Mesendoderm (in vitro differentiated cells): ENCODE data around the gene EPHA3. TPM values are rescaled to one million over a fixed set of nuclear protein-coding genes. Genes with fewer than 3 reads are reported as not detected.
A peak's percentile ranks its signal among the peaks of the same experiment; 100 is the strongest.

ENCODE experiments used
- DNase-seq: peaks from one replicate; pipeline ENCODE4 v3.0.0; 2013
- H2AK5ac ChIP-seq: 2 replicates; pipeline ENCODE4 v1.6.1; 2013; ENCODE audit warnings: low read length, inconsistent platforms
- H2BK120ac ChIP-seq: 2 replicates; pipeline ENCODE4 v1.6.1; 2013; ENCODE audit warnings: low read depth, mild to moderate bottlenecking, low read length, moderate library complexity, mixed read lengths
- H2BK15ac ChIP-seq: replicated peaks from 2 replicates; pipeline ENCODE4 v1.6.1; 2013; ENCODE audit warnings: low read depth, mild to moderate bottlenecking, moderate library complexity
- H2BK5ac ChIP-seq: 2 replicates; pipeline ENCODE4 v1.6.1; 2013; ENCODE audit warnings: low read length, inconsistent platforms
- H3K18ac ChIP-seq: 2 replicates; pipeline ENCODE4 v1.6.1; 2013; ENCODE audit warnings: mild to moderate bottlenecking, low read length, mixed read lengths
- H3K23ac ChIP-seq: one replicate; pipeline ENCODE4 v1.6.1; 2013; ENCODE audit warnings: low read length
- H3K27ac ChIP-seq: 2 replicates; pipeline ENCODE4 v1.5.1; 2013; ENCODE audit warnings: low read depth, mild to moderate bottlenecking, inconsistent platforms, low read length, moderate library complexity
- H3K27me3 ChIP-seq: 2 replicates; pipeline ENCODE4 v1.6.1; 2013; ENCODE audit warnings: low read length, control low read depth, mild to moderate bottlenecking, inconsistent platforms; ENCODE audit not compliant: insufficient read depth, poor library complexity
- H3K36me3 ChIP-seq: 2 replicates; pipeline ENCODE4 v1.6.1; 2013; ENCODE audit warnings: low read length, inconsistent platforms; ENCODE audit not compliant: control insufficient read depth, insufficient read depth
- H3K4ac ChIP-seq: one replicate; pipeline ENCODE4 v1.6.1; 2013; ENCODE audit warnings: low read depth, mild to moderate bottlenecking, low read length, moderate library complexity
- H3K4me1 ChIP-seq: 2 replicates; pipeline ENCODE4 v1.6.1; 2013; ENCODE audit warnings: low read depth, low read length, inconsistent platforms; ENCODE audit not compliant: control insufficient read depth
- H3K4me2 ChIP-seq: 2 replicates; pipeline ENCODE4 v1.6.1; 2013; ENCODE audit warnings: low read length
- H3K4me3 ChIP-seq: 2 replicates; pipeline ENCODE4 v1.5.1; 2013; ENCODE audit warnings: mild to moderate bottlenecking, low read length
- H3K56ac ChIP-seq: one replicate; pipeline ENCODE4 v1.6.1; 2013; ENCODE audit warnings: low read length
- H3K79me1 ChIP-seq: 2 replicates; pipeline ENCODE4 v1.6.1; 2013; ENCODE audit warnings: low read length, inconsistent platforms
- H3K79me2 ChIP-seq: 2 replicates; pipeline ENCODE4 v1.6.1; 2013; ENCODE audit warnings: mild to moderate bottlenecking, low read length; ENCODE audit not compliant: control insufficient read depth, insufficient read depth
- H3K9ac ChIP-seq: 2 replicates; pipeline ENCODE4 v1.6.1; 2013; ENCODE audit warnings: low read length, inconsistent platforms
- H4K5ac ChIP-seq: one replicate; pipeline ENCODE4 v1.6.1; 2013; ENCODE audit warnings: low read length
- H4K8ac ChIP-seq: one replicate; pipeline ENCODE4 v1.6.1; 2013; ENCODE audit warnings: low read depth, mild to moderate bottlenecking, control low read depth, low read length, moderate library complexity
- WGBS: extraction: QIAGEN DNeasy Blood & Tissue Kit; methylation state at CpG from one replicate; pipeline ENCODE4 v1.1.7; 2013; ENCODE audit warnings: low lambda C conversion rate, missing lambda C conversion rate; ENCODE audit not compliant: insufficient coverage; ENCODE audit errors: extremely low coverage; 5-methylcytosine and 5-hydroxymethylcytosine counted together
- polyA plus RNA-seq, 2 experiments: library from polyadenylated mRNA; stranded (reverse); fragments of 200-250 nt; gene quantifications; one replicate each; pipeline ENCODE4 v1.2.3, GENCODE V29; 2013

EPHA3 gene
- polyA plus RNA-seq (2013, experiment 1 of 2), result 0.11 TPM
- 0.15 TPM for polyA plus RNA-seq (2013, experiment 2 of 2)

DNA sequence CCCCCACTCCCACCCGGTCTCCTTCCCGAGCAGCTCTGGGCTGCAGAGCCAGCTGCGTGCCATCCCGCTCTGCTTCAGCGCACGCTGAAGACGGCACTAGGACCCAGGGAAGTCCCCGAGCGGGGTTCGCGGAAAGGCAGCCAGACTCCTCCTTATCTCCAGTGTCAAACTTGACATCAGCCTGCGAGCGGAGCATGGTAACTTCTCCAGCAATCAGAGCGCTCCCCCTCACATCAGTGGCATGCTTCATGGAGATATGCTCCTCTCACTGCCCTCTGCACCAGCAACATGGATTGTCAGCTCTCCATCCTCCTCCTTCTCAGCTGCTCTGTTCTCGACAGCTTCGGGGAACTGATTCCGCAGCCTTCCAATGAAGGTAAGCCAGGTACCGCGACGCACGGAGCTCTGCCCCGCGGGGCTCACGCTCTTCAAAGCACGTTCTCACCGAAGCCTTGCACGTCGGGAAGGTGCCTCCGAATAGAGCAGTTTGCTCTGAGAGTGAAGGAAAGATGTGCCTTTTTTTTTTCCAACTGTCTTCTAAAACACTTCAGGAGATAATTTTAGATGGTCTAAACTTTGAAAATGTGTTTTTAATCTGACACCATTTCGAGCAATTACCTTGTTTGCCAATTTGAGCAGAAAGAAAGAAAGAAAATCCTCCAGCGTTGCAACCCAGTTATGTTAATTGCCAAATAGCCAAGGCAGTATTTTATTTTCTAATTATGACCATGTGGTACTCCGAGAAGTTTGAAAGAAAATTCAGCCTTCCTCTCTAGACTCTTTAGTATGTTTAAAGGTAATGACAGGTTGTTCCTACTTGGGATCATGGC lies at the start of gene EPHA3:
EPHA3 (plus strand) TSS at position 161 of the 830 bp plus-strand sequence; CDS start at position 289, 128 bp downstream.
- no peak within 1 kb of the TSS for H3K23ac ChIP-seq
- no peak within 1 kb of the TSS for H3K4me3 ChIP-seq
- no peaks in the 10 kb centered on the region for H3K4me1 ChIP-seq
- peak within 1 kb of the TSS; percentile 56 for H3K56ac ChIP-seq
- H3K36me3 ChIP-seq, result no peaks in the 10 kb centered on the region
- no peak within 1 kb of the TSS for H2BK120ac ChIP-seq
- no peak within 1 kb of the TSS for H2AK5ac ChIP-seq
- H3K79me1 ChIP-seq, result no peaks in the 10 kb centered on the region
- peaks cover 2% of the 10 kb centered on the region for H3K27me3 ChIP-seq
- DNase-seq, result peak; percentile 94
- H3K4ac ChIP-seq, result no peak within 1 kb of the TSS
- H4K8ac ChIP-seq, result no peak within 1 kb of the TSS
- H3K4me2 ChIP-seq, result peak within 1 kb of the TSS; percentile 62
- H3K27ac ChIP-seq, result no peak within 1 kb of the TSS
- H2BK5ac ChIP-seq, result no peak within 1 kb of the TSS
- no peak within 1 kb of the TSS for H4K5ac ChIP-seq
- no peak within 1 kb of the TSS for H2BK15ac ChIP-seq
- no peaks in the 10 kb centered on the region for H3K79me2 ChIP-seq
- H3K9ac ChIP-seq, result peak within 1 kb of the TSS; percentile 6
- no peak within 1 kb of the TSS for H3K18ac ChIP-seq
- WGBS, result no CpG with 5 or more reads among the region's 32 CpGs

DNA sequence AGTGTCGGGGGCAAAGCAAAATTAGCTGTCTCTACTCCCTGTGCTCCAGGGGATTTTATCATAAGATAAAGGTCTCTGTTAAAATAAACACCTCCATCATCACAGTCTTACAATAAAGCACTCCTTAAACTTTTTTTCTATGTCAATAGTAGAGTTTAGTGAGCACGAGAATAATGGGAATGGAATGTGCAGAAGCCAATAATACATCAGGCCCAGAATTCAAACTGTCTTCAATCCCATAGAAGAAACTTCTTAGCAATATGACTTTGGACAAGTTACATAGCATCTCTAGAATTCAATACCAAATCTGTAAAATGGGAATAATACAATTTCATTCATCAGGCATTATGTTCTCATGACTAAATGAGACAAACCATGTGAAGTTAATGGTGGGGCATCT lies 49.0 kb upstream of the EPHA3 start:
- H2AK5ac ChIP-seq, result no peak overlapping the region
- no CpG with 5 or more reads among the region's 2 CpGs for WGBS
- H2BK120ac ChIP-seq, result no peak overlapping the region
- no peaks in the 10 kb centered on the region for H3K36me3 ChIP-seq
- no peak for DNase-seq
- H3K4me2 ChIP-seq, result no peak overlapping the region
- H3K27ac ChIP-seq, result no peak overlapping the region
- H2BK15ac ChIP-seq, result no peak overlapping the region
- no peak overlapping the region for H3K18ac ChIP-seq
- no peak overlapping the region for H3K4me3 ChIP-seq
- H4K5ac ChIP-seq, result no peak overlapping the region
- H3K79me1 ChIP-seq, result no peaks in the 10 kb centered on the region
- no peak overlapping the region for H3K4ac ChIP-seq
- no peak overlapping the region for H3K23ac ChIP-seq
- H4K8ac ChIP-seq, result no peak overlapping the region
- H3K79me2 ChIP-seq, result no peaks in the 10 kb centered on the region
- H3K9ac ChIP-seq, result no peak overlapping the region
- no peak overlapping the region for H2BK5ac ChIP-seq
- no peaks in the 10 kb centered on the region for H3K4me1 ChIP-seq
- H3K56ac ChIP-seq, result no peak overlapping the region
- no peaks in the 10 kb centered on the region for H3K27me3 ChIP-seq

DNA sequence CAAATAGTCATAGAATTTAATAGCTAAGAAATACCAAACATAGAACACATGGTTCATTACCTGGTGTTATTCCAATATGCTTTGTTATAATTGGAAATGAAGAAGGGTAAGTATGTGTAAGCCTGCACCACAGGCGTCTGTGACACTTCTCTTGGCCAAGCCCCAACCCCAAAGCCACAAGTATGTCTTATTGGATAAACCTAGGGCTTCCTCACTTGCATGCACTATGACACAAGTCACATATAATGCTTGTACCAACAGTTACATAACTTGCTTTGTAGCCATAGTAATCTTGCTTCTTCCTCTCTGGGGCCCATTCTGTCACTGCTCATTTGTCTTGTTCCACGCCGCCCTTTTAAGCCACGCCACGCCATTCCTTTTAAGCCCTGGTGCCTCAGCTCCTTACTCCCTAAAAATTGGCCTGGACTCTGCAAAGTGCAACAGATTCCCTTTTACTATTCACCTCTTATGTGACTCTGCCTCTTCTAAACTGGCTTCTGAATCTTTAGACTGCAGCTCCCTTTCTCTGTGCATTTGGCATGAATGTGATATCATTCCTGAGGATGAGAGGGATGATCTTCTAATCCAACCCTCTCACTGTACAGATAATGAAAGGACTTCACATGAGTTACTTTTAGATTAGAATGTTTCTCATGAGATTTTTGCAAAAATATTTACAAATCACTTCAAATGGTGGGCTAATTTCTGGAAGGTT lies 48.1 kb upstream of the EPHA3 start:
- Histone ChIP-seq H2BK5ac (no peak overlapping the region), H3K56ac (no peak overlapping the region), H4K5ac (no peak overlapping the region), H3K18ac (no peak overlapping the region), H3K36me3 (no peaks in the 10 kb centered on the region), H2BK15ac (no peak overlapping the region), H3K4me3 (no peak overlapping the region), H2BK120ac (no peak overlapping the region), H3K4me1 (no peaks in the 10 kb centered on the region), H3K79me1 (no peaks in the 10 kb centered on the region), H3K27me3 (no peaks in the 10 kb centered on the region), H3K27ac (no peak overlapping the region), H3K23ac (no peak overlapping the region), H3K79me2 (no peaks in the 10 kb centered on the region), H4K8ac (no peak overlapping the region), H2AK5ac (no peak overlapping the region), H3K4ac (no peak overlapping the region), H3K9ac (no peak overlapping the region), H3K4me2 (no peak overlapping the region)
- DNase-seq, result no peak
- no CpG with 5 or more reads among the region's 5 CpGs for WGBS

DNA sequence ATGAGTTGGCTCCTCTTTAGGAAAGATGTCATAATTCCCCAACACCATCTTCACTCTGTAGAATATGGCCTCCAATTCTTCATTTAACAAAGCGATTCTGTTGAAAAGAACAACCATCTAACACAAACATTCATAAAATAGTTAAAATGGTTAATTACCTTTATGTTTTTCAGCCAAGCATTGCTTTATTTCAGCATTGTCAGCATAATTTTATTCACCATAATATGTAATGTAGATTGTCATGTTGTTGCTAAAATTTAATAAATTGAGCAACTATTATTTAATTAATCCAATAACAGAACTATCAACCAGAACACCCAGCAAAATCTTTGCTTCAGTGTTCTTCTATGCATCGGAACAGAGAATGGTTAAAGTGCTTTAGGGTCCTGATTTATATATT lies 46.2 kb upstream of the EPHA3 start:
- no peak for DNase-seq
- no peak overlapping the region for H3K4ac ChIP-seq
- H2BK5ac ChIP-seq, result no peak overlapping the region
- 100% methylated on average over 1 of the region's 2 CpGs for WGBS
- no peaks in the 10 kb centered on the region for H3K79me2 ChIP-seq
- no peak overlapping the region for H2AK5ac ChIP-seq
- no peak overlapping the region for H3K4me2 ChIP-seq
- no peak overlapping the region for H3K23ac ChIP-seq
- no peak overlapping the region for H3K4me3 ChIP-seq
- no peak overlapping the region for H3K9ac ChIP-seq
- H3K27me3 ChIP-seq, result no peaks in the 10 kb centered on the region
- no peak overlapping the region for H3K27ac ChIP-seq
- H3K18ac ChIP-seq, result no peak overlapping the region
- H3K79me1 ChIP-seq, result no peaks in the 10 kb centered on the region
- no peaks in the 10 kb centered on the region for H3K4me1 ChIP-seq
- no peak overlapping the region for H4K5ac ChIP-seq
- no peak overlapping the region for H2BK15ac ChIP-seq
- no peak overlapping the region for H3K56ac ChIP-seq
- no peaks in the 10 kb centered on the region for H3K36me3 ChIP-seq
- H4K8ac ChIP-seq, result no peak overlapping the region
- no peak overlapping the region for H2BK120ac ChIP-seq

DNA sequence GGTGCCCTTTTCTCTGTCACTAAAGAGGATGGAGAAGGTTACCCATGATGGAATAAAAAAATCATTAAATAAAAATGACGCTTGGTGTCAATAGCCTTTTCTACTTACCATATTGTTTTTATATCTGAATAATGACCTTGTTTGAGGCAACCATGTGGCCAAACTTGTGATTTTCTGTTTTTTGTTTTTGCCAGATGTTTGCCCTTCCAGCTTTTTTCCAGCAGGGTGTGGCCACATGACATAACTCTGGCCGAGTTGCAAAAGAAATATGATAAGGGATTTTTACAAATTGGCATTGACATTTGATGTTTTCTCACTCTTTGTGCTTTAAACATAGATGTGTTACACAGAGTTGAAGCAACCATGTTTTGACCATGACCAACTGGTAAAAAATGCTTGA lies 39.7 kb upstream of the EPHA3 start:
- H2AK5ac ChIP-seq, result no peak overlapping the region
- no peaks in the 10 kb centered on the region for H3K79me1 ChIP-seq
- H3K27ac ChIP-seq, result no peak overlapping the region
- no peak overlapping the region for H2BK15ac ChIP-seq
- no CpG with 5 or more reads among the region's 2 CpGs for WGBS
- no peak overlapping the region for H2BK5ac ChIP-seq
- no peak overlapping the region for H4K5ac ChIP-seq
- H3K18ac ChIP-seq, result no peak overlapping the region
- H4K8ac ChIP-seq, result no peak overlapping the region
- H2BK120ac ChIP-seq, result no peak overlapping the region
- no peak overlapping the region for H3K9ac ChIP-seq
- H3K23ac ChIP-seq, result no peak overlapping the region
- DNase-seq, result no peak
- H3K36me3 ChIP-seq, result no peaks in the 10 kb centered on the region
- H3K4ac ChIP-seq, result no peak overlapping the region
- no peak overlapping the region for H3K4me2 ChIP-seq
- no peak overlapping the region for H3K4me3 ChIP-seq
- no peaks in the 10 kb centered on the region for H3K4me1 ChIP-seq
- H3K56ac ChIP-seq, result no peak overlapping the region
- no peaks in the 10 kb centered on the region for H3K79me2 ChIP-seq
- no peaks in the 10 kb centered on the region for H3K27me3 ChIP-seq
